HG02678 (cell line): ENCODE results near the gene AGR3.

Experiments
- ATAC-seq: cut with Tn5 transposase; IDR thresholded peaks from one replicate; pipeline ENCODE4 v1.9.1; 2021; ENCODE audit warnings: mild to moderate bottlenecking, moderate library complexity; ENCODE audit not compliant: unreplicated experiment

Gene AGR3

DNA sequence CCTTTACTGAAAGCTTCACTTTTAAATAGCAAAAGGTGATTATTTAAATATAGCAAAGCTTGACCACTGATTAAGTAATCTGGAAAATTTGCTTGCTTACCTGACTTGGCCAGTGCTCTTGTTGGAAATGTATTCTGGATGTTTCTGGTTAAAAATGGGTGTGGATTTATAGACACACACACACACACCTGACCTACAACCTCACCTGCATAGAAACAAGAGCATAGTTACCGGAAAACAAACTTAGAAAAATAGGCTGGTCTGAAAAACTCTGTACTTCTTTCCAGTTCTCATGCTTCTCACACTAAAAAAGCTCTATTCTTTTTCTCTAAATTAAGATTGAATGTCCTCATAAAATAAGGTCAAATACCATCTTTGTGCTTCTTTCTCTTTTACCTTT, at the start of gene AGR3:
TSS of gene AGR3 (minus strand) at position 140 of the 400 bp plus-strand sequence. CDS start 3,365 bp downstream, outside the sequence.
- no peak for ATAC-seq

DNA sequence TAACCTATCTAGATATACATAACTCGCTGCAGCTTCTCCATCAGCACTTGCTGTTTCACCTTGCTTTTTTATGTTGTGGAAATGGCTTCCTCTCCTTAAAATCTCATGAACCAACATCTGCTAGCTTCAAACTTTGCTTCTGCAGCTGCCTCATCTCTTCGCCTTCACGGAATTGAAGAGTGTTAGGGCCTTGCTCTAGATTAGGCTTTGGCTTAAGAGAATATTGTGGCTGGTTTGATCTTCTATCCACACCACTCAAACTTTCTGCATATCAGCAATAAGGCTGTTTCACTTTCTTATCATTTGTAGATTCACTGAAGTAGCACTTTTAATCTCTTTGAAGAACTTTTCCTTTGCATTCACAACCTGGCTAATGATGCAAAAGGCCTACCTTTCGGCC, 49.2 kb upstream of the AGR3 start:
- no peak for ATAC-seq

DNA sequence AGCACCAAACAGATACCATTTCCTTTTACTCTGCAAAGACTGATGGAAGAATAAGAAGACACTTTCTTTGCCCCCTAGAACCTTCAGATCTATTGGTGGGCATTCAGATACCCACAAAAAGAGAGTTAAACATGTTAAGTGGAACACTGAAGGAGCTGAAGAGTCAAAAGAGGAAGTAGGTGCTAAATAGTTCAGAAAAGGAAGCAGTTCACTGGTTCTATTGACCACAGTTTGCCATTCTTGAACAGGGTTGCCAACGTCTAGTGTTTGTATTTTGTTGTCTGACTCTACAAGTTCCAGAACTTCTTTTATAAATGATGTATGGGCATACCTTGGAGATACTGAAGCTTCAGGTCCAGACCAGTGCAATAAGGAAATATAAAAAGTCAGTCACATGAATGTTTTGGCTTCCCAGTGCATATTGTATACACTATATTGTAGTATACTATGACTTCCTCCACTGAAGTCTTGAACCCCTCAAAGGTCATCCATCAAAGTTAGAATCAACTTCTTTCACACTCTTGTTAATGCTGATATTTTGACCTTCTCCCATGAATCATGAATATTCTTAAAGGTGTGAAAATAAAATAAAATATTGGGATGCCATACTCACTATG, 47.5 kb upstream of the AGR3 start:
- ATAC-seq, result peak; percentile 84

DNA sequence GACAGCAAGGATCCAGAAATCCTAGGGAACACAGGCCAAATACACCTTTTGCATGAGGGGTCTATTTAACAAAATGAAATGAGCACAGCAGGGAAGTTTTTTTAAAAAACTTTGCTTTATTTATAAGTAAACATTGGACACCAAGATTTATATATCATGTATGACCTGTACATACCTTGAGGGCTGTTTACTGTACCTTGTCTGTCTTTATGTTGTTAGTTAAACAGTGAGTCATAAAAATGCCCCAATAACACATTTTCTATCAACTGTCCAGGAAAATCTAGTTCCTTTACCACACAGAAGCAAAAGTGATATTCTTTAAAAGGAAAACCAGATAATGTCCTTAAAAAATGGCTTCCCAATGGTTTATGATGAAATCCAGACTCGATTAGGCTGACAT, 45.1 kb upstream of the AGR3 start:
- no peak for ATAC-seq

DNA sequence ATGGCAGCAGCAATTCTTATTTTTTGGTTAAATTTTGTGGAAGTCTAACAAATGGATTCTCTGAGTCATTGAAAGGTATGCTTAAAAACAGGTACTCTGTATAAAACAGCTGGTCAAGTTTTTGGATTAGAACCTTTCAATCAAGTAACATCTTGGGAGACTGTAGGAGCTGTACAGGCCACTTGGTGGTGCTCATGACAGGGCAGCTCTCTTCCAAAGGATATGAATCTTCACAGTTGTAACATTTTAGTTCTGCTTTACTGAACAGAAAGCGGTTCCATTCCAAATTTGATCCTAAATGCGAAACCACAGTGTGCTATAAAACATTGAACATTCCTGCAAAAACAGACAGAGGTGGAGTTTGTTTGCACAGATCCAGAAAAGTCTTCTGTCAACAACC, 44.5 kb upstream of the AGR3 start:
- peak; percentile 48 for ATAC-seq

DNA sequence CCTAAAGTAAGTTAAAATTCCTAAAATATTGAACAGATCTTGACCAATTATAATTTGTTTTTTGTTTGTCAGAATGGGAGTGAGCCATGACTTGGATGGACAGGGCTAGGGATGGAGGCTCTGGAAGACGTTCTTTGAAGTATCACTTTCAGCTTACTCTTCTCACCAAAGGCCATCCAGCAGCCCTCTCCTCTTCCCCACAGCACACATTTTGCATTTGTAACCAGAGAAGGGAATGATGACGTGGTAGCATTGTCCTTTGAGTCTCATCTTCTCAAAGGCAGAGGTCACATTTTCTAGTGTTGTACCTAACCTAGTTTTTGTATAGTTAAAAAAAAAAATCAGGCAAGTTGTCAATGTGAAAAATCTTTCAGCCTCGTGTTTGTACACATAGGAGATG, 43.8 kb upstream of the AGR3 start:
- ATAC-seq, result no peak

DNA sequence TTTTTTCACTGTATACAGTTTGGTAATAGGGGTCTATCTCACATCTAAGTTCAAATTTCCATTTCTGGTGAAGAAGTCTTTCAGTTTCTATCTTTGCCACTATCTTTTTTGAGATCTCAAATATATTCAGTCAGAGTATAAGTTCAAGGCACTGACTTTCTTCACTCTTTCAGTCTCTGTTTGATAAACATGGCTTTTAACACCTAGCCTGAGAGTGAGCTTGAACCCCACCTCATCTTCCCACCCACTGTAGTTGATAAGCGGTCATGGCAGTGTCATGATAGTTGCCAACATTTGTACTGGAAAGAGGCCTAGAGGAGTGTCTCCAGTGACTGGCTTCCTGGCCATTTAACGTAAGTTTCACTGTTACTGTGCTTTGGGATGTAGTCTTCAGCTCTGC, 41.2 kb upstream of the AGR3 start:
- peak; percentile 44 for ATAC-seq

DNA sequence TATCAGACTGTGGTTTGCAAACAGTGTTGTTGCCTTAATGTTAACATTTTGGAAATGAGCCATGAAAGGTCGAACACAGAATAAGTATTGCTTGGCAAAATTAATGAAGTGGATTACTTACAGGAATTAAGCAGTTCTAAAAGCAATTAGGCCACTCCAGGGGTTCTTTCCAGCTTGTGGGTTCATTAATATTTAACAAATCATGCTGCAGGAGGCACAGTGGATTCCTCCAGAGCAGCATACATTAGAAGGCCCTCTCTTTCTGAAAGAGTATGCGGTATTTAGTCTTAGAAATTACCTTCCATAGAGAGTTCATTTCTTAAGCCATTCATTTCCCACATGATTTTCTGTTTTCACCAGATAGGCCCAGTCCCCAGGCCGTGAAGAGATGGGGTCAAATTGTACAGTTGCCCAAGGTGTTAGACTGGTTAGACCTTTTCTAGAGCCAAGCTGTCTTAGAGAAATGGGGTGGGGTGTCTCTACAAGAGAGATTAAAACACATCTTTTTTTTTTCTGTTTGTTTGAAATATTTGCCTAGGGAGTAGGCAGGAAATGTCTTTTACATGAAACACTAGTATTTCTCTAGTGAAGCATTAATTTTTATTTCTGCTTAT, 40.0 kb upstream of the AGR3 start:
- no peak for ATAC-seq

DNA sequence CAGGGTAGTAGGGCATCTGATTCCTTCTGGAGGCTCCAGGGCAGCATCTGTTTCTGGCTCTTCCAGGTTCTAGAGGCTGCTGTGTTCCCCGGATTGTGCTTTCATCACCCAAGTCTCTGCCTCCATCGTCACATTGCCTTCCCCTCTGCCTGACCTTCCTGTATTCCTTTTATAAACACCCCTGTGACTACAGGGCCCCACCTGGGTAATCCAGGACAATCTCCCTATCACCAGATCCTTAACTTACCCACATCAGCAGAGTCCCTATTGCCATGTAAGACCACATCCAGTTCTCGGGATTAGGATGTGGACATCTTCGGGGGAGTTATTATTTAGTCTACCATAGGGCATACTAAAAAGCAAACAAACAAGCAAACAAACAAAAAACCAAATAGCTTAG, 39.4 kb upstream of the AGR3 start:
- ATAC-seq, result no peak

DNA sequence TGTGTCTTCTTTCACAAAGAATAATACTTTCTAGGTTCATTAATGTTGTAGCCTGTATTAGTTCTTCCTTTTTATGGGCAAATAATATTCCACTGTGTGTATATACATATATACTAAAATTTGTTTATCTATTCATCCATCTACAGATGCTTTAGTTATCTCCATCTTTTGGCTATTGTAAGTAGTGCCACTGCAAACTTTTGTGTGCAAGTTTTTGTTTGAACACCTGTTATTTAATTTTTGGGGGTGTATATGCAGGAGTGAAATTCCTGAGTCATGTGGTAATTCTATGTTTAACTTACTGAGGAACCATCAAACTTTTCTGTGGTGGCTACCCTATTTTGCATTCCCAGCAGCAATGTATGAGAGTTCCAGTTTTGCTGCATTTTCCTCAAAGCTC, 37.7 kb upstream of the AGR3 start:
- no peak for ATAC-seq

DNA sequence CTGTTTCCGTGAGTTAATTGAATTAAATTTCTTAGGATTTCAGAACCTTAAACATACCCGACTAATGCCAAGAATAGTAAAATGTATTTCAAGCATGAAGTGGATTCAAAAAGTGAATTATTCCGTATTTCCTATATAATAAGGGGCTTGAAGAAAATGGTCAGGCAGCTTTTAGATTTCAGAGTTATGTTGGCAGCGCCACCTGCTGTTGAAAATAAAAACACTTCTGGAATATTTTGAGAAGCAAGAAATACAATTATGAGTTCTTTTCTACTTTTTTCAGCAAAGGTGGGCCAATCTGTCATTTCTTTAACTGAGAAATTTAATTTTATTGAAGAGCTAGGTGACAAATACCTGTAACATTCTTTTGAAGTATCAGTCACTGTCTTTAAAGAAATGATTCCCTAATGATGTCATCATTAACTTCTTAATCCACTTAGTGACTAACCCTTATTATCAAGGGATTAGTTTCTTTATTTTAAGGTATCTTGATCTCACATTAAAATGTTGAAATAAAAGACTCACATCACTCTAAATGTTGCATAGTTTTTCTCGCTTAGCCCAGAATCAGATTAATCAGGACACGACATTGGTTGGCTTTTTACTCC, 36.6 kb upstream of the AGR3 start:
- no peak for ATAC-seq

DNA sequence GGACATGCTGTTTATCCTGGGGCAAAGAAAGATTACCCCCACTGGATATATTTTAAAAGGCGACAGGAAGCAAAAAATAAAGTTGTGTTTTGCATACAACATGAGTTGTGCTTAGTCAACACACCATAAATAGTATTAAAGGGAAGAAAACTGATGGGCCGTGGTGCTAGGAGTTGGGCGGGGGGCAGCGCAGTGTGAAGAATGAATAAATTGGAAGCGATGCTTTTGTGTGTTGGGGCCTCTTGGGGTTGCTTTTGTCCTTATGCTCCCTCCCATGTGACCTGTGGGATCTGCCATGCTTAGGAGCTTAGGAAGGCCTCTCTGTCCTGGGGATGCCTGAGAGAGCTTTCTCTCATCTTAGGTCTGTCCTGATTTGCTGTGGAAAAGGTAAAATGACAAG, 35.0 kb upstream of the AGR3 start:
- no peak for ATAC-seq

DNA sequence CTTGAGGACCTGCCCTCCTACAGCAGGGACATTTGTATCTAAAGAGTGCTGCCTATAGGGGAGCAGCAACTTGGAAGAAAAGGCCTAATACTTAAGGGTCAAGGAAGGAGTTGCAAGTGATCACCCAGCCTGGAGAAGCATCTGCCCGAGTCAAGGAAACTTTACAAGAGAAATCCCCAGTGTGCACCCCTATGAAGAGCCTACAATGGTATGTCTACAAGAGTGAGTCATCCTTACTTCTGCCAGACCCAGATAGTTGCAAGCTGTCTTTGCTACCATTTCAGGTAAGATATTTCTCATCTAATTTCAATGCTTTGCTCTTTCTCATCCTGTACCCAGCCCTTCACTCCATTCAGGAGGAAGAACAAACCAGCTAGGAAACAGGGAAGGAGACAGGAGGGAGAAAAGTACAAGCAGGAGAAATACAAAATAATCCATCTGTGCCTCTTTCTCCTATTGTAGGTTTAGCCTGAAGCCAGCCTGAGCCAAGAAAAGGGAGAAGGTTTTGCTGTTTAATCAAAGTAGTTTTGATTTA, 34.4 kb upstream of the AGR3 start:
- no peak for ATAC-seq

DNA sequence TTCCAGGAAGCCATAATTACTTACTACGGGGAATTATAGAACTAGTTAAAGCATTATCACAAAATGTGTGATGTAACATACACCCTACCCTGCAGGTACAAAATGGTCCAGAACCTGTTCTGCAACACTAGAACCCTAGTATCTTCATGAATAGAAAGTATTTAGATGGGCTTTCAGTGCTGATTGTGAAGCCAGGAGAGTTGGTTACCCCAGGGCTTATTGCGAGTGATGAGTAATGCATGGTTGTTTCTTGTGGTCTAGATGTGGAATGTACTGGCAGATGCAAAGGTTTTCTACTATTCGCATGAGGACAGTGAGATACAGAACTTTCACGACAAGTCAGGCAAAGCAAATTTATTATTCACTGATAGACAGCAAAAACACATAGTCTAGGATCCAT, 33.6 kb upstream of the AGR3 start:
- no peak for ATAC-seq

DNA sequence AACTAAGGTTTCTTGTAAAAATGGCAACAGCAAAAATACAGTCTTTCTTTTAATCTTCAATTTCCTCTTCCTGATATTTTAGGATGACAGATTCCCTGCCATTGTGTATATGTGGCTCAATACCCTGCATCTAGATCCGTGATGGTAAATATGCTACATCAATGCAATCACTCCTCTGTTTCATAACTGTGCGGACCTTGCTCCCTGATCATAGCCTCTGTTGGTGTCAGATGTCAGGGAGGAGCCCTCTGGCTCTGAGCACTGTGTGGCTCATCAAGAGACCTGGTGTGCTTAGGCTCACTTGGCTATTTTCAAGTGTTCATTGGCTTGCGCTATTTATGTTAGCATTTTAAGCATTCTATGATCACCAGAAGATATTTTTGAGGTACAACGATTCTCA, 33.0 kb upstream of the AGR3 start:
- no peak for ATAC-seq

DNA sequence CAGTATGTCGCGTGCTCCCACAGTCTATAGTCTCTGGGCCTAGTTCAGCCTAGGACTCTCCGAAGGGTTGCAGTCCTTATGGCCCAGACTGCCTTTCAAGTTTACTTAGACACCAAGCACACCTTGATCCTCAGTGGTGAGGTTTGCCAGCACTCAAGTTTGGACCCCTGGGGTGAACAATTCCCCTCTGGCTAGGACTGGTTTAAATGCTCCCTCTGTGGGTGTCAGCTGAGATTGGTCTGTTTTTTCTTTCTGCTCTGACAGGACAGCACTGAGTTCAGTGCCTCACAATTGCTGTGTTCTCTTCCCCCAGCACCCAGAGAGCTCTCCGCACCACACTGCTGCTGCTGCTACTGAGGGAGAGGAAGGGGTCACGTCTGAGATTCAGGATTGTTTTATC, 31.9 kb upstream of the AGR3 start:
- ATAC-seq, result no peak

DNA sequence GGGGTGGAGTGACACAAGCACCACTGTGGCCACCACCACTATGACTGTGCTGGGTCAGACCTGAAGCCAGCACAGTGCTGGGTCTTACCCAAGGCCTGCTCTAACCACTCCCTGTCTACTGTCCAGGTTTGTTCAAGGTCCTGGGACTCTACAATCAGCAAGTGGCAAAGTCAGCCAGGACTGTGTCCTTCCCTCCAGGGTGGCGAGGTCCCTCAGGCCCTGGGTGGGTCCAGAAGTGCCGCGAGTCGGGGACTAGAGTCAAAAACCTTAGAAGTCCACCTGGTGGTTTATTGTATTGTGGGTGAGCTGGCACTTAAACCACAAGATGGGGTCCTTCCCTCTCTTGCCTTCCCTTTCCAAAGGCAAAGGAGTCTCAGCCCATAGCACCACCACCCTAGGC, 30.8 kb upstream of the AGR3 start:
- ATAC-seq, result no peak

DNA sequence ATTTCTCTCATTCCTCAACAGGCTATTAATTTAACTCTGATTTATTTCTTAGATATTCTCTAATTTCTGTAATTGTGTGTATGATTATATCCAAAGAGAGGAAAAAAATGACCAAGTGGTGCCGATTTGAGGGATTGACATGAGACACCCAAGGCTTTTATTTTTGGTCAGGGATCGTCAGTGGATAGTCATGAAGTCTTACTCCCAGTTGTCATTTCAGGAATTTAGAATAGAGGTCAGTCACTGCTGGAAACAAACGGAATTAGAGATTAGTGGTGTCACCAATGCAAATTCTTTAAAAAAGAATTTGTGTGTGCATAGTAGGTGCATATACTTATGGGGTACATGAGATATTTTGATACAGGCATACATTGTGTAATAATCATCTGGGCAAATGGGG, 26.8 kb upstream of the AGR3 start:
- ATAC-seq, result no peak

DNA sequence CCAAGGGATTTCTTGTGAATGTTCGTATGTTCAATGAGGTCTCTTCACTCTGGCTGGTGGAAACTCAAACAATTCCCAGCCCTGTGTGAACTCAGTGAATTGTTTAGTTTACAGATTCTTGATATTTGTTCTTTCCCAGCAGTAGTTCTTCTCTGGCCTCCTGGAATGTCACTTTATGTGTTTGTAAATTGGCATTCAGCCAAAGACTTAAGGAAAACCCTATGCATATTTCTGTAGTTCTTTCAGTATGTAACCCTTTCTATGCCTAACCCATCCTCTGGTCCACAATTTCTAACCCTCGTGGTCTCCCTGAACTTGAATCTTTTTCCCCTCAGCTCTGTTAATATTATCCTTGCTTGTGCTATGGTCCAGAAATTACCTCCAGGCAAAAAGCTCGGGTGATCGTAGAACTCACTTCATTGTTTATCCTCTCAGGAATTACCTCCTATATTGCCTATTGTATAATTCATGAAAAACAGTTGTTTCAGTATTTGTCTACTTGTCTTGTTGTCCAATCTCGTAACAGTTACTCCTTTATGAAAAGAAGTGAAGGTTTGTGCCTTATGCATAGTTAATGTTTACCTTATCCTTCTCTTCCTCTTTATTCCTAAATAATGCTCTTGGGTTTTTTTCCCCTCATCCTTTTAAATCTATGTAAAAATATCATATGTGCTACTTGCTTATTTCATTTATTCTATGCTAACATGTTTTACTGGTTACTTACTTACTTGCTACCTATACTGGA, 23.7 kb upstream of the AGR3 start:
- no peak for ATAC-seq

DNA sequence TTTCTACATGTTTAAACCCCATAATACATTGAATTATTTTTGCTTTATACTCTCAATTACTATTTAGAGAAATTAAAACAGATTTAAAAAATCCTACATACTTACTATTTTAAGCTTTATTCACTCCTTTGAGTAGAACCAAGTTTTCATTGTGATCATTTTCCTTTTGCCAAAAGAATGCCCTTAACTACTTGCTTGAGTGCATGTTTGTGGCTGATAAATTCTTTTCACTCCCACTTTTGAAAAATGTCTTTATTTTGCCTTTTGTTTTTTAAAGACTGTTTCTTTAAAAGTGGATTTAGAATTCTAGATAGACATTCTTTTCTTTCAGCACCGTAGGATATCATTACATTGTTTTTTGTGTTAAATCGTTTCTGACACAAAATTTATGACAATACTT, 22.3 kb upstream of the AGR3 start:
- no peak for ATAC-seq

DNA sequence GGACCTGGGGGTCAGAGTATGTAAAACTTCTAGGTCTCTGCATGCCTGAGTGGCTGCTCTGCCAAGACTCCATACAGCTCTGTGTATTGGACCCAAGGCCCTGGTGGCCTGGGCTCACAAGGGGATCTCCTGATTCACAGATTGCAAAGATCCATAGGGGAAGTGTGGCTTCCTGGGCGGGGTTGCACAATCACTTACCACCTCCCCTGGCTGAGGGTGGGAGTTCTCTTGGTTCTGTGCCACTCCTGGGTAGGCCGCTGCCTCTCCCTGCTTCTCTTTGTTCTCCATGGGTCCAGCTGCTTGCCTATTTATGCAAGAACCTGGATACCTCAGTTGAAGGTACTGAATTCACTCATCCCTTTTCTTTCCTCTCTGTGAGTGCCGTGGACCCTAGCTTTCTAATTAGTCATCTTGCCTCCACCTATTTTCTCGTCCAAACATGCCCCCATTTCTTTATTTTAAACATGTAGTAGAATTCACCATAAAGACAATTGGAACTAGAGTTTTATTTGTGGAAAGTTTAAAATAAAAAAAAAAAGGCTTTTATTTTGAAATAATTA, 18.5 kb upstream of the AGR3 start:
- ATAC-seq, result no peak
